Right renal pelvis (tissue), 4 donors: Measurements from ENCODE around the gene PUS10. TPM values are rescaled to one million over a fixed set of nuclear protein-coding genes. Genes with fewer than 3 reads are reported as not detected.
"Not testable (repeated sequence)": the region's sequence is repeated elsewhere in the genome, so short reads cannot be mapped to it uniquely, and the experiment has no call there.

Experiments
- DNase-seq, 4 donors: peaks; one replicate each; pipeline ENCODE4 v3.0.0-alpha.2; 2013; ENCODE audit warnings: low read depth in 4 of 4, low spot score in 3 of 4, missing footprints in 1 of 4
- polyA plus RNA-seq, 4 donors: library from polyadenylated mRNA; unstranded; fragments of 120-200 nt; gene quantifications; one replicate each; pipeline ENCODE4 v1.2.1, GENCODE V29; 2013; ENCODE audit not compliant: insufficient read length in 4 of 4

The PUS10 gene
- polyA plus RNA-seq, 4 donors, result 10.4 to 13.2 (median 12.3) TPM

GRCh38 chr2:61013382-61013781 lies 4.7 kb downstream of the PUS10 start:
- no peak for DNase-seq

- DNase-seq, result not testable (repeated sequence)
These were observed 5.8 kb downstream of the PUS10 start for GRCh38 chr2:61012303-61012702.

GRCh38 chr2:61011678-61012077 lies 6.4 kb downstream of the PUS10 start:
- DNase-seq, result no peak

GRCh38 chr2:61009355-61009754 lies 8.7 kb downstream of the PUS10 start:
- DNase-seq, result no peak

GRCh38 chr2:61006486-61007105 lies 11.5 kb downstream of the PUS10 start:
- DNase-seq, result no peak

GRCh38 chr2:61005736-61006135 lies 12.3 kb downstream of the PUS10 start:
- DNase-seq, result no peak

GRCh38 chr2:60998628-60999545 lies 19.2 kb downstream of the PUS10 start:
- peak in 2 of 4 donors; percentile 47 to 48 for DNase-seq

- DNase-seq, result no peak
These were observed 23.9 kb downstream of the PUS10 start for GRCh38 chr2:60994131-60994530.

- no peak for DNase-seq
These were observed 25.1 kb downstream of the PUS10 start for GRCh38 chr2:60992985-60993392.

- no peak for DNase-seq
These were observed 26.4 kb downstream of the PUS10 start for GRCh38 chr2:60991644-60992043.

GRCh38 chr2:60989259-60989658 lies 28.8 kb downstream of the PUS10 start:
- no peak for DNase-seq

- not testable (repeated sequence) for DNase-seq
These were observed 30.4 kb downstream of the PUS10 start for GRCh38 chr2:60987656-60988055.

GRCh38 chr2:60987041-60987440 lies 31.0 kb downstream of the PUS10 start:
- no peak for DNase-seq

GRCh38 chr2:60984720-60985119 lies 33.3 kb downstream of the PUS10 start:
- DNase-seq, result no peak

GRCh38 chr2:60982066-60982465 lies 36.0 kb downstream of the PUS10 start:
- not testable (repeated sequence) for DNase-seq

GRCh38 chr2:60980071-60980815 lies 37.8 kb downstream of the PUS10 start:
- no peak for DNase-seq

- DNase-seq, result no peak
These were observed 38.8 kb downstream of the PUS10 start for GRCh38 chr2:60979231-60979630.

GRCh38 chr2:60977562-60977895 lies 40.5 kb downstream of the PUS10 start:
- DNase-seq, result no peak

GRCh38 chr2:60976875-60977561 lies 41.0 kb downstream of the PUS10 start:
- DNase-seq, result no peak

- DNase-seq, result no peak
These were observed 41.7 kb downstream of the PUS10 start for GRCh38 chr2:60976256-60976850.
